HepG2 (cell line): ENCODE results near the gene SAYSD1. TPM values are rescaled to one million over a fixed set of nuclear protein-coding genes. Genes with fewer than 3 reads are reported as not detected.

Experiments used
- DMAP1 ChIP-seq: IDR thresholded peaks from 2 replicates; pipeline ENCODE4 v1.6.1; 2016
- HNF4G ChIP-seq, 2 experiments: sonication (generic) in 1 of 2; formaldehyde crosslinking in 1 of 2; IDR thresholded peaks; 2 replicates each; pipeline versions ENCODE4 v1.4.0 to v1.6.1; 2011 to 2020; ENCODE audit warnings: borderline replicate concordance in 2 of 2, low read depth in 2 of 2, mild to moderate bottlenecking in 2 of 2, low read length in 1 of 2, missing genetic modification reagents in 1 of 2, moderate library complexity in 1 of 2
- KDM2A ChIP-seq: sonication (generic); formaldehyde crosslinking; IDR thresholded peaks from 2 replicates; pipeline ENCODE4 v1.4.0; 2020; ENCODE audit warnings: low read depth, missing genetic modification reagents, borderline replicate concordance
- KMT2B ChIP-seq: IDR thresholded peaks from 2 replicates; pipeline ENCODE4 v1.6.1; 2016; ENCODE audit warnings: missing genetic modification reagents, missing compliant biosample characterization
- SCMH1 ChIP-seq: sonication (generic); formaldehyde crosslinking; IDR thresholded peaks from 2 replicates; pipeline ENCODE4 v1.9.0; 2021; ENCODE audit warnings: missing genetic modification reagents, mild to moderate bottlenecking, borderline replicate concordance
- SKI ChIP-seq: fragments of 450-650 bp; IDR thresholded peaks from one replicate; pipeline ENCODE4 v1.6.1; 2018; ENCODE audit warnings: mild to moderate bottlenecking; ENCODE audit not compliant: partially characterized antibody
- SP140L ChIP-seq: sonication (generic); formaldehyde crosslinking; IDR thresholded peaks from 2 replicates; pipeline ENCODE4 v1.4.0; 2020; ENCODE audit warnings: missing genetic modification reagents, borderline replicate concordance
- SUZ12 ChIP-seq: fragments of 150-350 bp; IDR thresholded peaks from 2 replicates; pipeline ENCODE4 v1.6.1; 2014; ENCODE audit warnings: low read depth, low read length
- ZBTB38 ChIP-seq: sonication (generic); formaldehyde crosslinking; IDR thresholded peaks from 2 replicates; pipeline ENCODE4 v1.5.1; 2020; ENCODE audit warnings: mild to moderate bottlenecking, missing genetic modification reagents
- ZNF331 ChIP-seq: sonication (generic); formaldehyde crosslinking; IDR thresholded peaks from 2 replicates; pipeline ENCODE4 v1.4.0; 2020; ENCODE audit warnings: missing genetic modification reagents
- ZNF652 ChIP-seq: IDR thresholded peaks from 2 replicates; pipeline ENCODE4 v1.6.1; 2016; ENCODE audit warnings: low read depth, borderline replicate concordance
- ZNF777 ChIP-seq: sonication (generic); formaldehyde crosslinking; IDR thresholded peaks from 2 replicates; pipeline ENCODE4 v1.4.0; 2020; ENCODE audit warnings: missing genetic modification reagents
- ZNF781 ChIP-seq: sonication (generic); formaldehyde crosslinking; IDR thresholded peaks from 2 replicates; pipeline ENCODE4 v1.5.1; 2020; ENCODE audit warnings: borderline replicate concordance, mild to moderate bottlenecking, missing genetic modification reagents; ENCODE audit errors: not compliant biosample characterization
- polyA plus RNA-seq, 8 experiments: library from polyadenylated mRNA; depleted of rRNA in 3 of 8; stranded (reverse) in 7 of 8; unstranded in 1 of 8; fragments of >200 nt; fragmentation: Illumina TruSeq in 4 of 8; extraction: Trizol in 4 of 8; gene quantifications; 2 replicates each; pipeline versions ENCODE4 v1.2.1 to v1.2.3, GENCODE V29; 2011 to 2016; ENCODE audit warnings: low read depth in 4 of 8, missing spikeins in 1 of 8, mixed read lengths in 1 of 8; ENCODE audit not compliant: insufficient read depth in 1 of 8
- total RNA-seq, 5 experiments: library from RNA; depleted of rRNA; stranded (reverse); fragments of >200 nt; fragmentation: Illumina TruSeq; extraction: Trizol; gene quantifications; 2 replicates each; pipeline ENCODE4 v1.2.3, GENCODE V29; 2016; ENCODE audit warnings: low read depth in 1 of 5
- TF ChIP-seq, protein P1 (sequence below): sonication (generic); formaldehyde crosslinking; IDR thresholded peaks from one replicate; pipeline ENCODE4 v1.5.1; 2020; ENCODE audit warnings: mild to moderate bottlenecking, missing genetic modification reagents; ENCODE audit errors: not compliant biosample characterization
- TF ChIP-seq, protein P2 (sequence below): IDR thresholded peaks from 2 replicates; pipeline ENCODE4 v1.6.1; 2016; ENCODE audit warnings: low read depth, borderline replicate concordance
- TF ChIP-seq, protein P3 (sequence below): IDR thresholded peaks from 2 replicates; pipeline ENCODE4 v1.6.1; 2016; ENCODE audit warnings: missing genetic modification reagents, missing compliant biosample characterization

SAYSD1 gene
- total and polyA plus RNA-seq, 2 of the 13 experiments (the other 11 are each of a cell fraction or from before 2014, with no cell fraction given) = 10.1 to 16.0 TPM

DNA sequence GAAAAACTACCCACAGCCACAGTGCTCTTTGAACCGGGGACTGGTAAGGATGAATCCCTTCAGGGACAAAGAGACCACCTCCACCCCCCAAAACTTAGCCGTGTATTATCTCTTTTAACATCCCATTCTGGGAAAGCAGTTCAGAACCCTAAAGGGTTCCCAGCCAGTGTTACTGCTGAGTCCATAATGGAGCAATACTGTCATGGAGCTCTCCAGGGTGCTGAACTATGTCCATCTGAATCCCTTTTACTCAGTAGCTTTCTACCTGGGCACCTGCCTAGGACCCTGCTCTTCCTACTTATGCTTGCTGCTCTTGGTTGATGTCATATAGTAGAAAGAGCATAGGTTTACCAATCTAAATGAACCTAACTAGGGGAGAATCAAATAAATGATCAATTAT lies 22.3 kb upstream of the SAYSD1 start (continued):
- TF ChIP-seq HNF4G (IDR thresholded peaks at IDR 0.05; ENCODE audit: borderline replicate concordance, low read depth, low read length) (no peak), HNF4G (CRISPR knock-in tag; IDR thresholded peaks at IDR 0.05; ENCODE audit: borderline replicate concordance, low read depth) (no peak), ZNF331 (peak; percentile 71; the same call in 1 of the 2 replicates), DMAP1 (CRISPR knock-in tag) (no peak), ZNF777 (CRISPR knock-in tag) (no peak), KDM2A (CRISPR knock-in tag) (no peak), ZNF652 (CRISPR knock-in tag) (no peak), SCMH1 (CRISPR knock-in tag) (no peak), SUZ12 (no peak), KMT2B (CRISPR knock-in tag) (no peak), SKI (no peak), SP140L (CRISPR knock-in tag) (peak; percentile 84; the same call in 1 of the 2 replicates), ZNF781 (CRISPR knock-in tag) (peak; percentile 84), ZBTB38 (no peak)
- TF ChIP-seq, protein P1, sequence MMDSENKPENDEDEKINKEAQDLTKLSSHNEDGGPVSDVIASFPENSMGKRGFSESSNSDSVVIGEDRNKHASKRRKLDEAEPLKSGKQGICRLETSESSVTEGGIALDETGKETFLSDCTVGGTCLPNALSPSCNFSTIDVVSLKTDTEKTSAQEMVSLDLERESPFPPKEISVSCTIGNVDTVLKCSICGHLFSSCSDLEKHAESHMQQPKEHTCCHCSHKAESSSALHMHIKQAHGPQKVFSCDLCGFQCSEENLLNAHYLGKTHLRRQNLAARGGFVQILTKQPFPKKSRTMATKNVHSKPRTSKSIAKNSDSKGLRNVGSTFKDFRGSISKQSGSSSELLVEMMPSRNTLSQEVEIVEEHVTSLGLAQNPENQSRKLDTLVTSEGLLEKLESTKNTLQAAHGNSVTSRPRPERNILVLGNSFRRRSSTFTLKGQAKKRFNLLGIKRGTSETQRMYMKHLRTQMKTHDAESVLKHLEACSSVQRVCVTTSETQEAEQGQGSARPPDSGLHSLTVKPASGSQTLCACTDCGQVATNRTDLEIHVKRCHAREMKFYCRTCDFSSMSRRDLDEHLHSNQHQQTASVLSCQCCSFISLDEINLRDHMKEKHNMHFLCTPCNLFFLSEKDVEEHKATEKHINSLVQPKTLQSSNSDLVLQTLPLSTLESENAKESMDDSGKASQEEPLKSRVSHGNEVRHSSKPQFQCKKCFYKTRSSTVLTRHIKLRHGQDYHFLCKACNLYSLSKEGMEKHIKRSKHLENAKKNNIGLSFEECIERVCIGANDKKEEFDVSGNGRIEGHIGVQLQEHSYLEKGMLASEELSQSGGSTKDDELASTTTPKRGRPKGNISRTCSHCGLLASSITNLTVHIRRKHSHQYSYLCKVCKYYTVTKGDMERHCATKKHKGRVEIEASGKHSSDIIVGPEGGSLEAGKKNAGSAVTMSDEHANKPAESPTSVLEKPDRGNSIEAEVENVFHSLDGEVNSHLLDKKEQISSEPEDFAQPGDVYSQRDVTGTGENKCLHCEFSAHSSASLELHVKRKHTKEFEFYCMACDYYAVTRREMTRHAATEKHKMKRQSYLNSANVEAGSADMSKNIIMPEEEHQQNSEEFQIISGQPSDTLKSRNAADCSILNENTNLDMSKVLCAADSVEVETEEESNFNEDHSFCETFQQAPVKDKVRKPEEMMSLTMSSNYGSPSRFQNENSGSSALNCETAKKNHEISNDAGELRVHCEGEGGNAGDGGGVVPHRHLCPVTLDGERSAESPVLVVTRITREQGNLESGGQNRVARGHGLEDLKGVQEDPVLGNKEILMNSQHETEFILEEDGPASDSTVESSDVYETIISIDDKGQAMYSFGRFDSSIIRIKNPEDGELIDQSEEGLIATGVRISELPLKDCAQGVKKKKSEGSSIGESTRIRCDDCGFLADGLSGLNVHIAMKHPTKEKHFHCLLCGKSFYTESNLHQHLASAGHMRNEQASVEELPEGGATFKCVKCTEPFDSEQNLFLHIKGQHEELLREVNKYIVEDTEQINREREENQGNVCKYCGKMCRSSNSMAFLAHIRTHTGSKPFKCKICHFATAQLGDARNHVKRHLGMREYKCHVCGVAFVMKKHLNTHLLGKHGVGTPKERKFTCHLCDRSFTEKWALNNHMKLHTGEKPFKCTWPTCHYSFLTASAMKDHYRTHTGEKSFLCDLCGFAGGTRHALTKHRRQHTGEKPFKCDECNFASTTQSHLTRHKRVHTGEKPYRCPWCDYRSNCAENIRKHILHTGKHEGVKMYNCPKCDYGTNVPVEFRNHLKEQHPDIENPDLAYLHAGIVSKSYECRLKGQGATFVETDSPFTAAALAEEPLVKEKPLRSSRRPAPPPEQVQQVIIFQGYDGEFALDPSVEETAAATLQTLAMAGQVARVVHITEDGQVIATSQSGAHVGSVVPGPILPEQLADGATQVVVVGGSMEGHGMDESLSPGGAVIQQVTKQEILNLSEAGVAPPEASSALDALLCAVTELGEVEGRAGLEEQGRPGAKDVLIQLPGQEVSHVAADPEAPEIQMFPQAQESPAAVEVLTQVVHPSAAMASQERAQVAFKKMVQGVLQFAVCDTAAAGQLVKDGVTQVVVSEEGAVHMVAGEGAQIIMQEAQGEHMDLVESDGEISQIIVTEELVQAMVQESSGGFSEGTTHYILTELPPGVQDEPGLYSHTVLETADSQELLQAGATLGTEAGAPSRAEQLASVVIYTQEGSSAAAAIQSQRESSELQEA (CRISPR knock-in tag) = no peak
- TF ChIP-seq, protein P2, sequence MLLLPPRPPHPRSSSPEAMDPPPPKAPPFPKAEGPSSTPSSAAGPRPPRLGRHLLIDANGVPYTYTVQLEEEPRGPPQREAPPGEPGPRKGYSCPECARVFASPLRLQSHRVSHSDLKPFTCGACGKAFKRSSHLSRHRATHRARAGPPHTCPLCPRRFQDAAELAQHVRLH (CRISPR knock-in tag) = peak; percentile 82; the same call in 1 of the 2 replicates
- TF ChIP-seq, protein P3, sequence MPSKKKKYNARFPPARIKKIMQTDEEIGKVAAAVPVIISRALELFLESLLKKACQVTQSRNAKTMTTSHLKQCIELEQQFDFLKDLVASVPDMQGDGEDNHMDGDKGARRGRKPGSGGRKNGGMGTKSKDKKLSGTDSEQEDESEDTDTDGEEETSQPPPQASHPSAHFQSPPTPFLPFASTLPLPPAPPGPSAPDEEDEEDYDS (CRISPR knock-in tag) = no peak
